Caco-2 (cell line): ENCODE results near the gene SLC43A3. TPM values are rescaled to one million over a fixed set of nuclear protein-coding genes. Genes with fewer than 3 reads are reported as not detected.

ENCODE experiments used
- BruUV-seq: library from RNA; stranded (reverse); fragments of 400-500 nt; replicated peaks from 2 replicates; lab custom pipeline; 2021; lab: Mats Ljungman, UMichigan
- CTCF ChIA-PET: fragments of 300-600 bp; sonication (Branson Sonifier 250); formaldehyde crosslinking; loops from one replicate; lab custom pipeline; 2022; ENCODE audit warnings: antibody characterized with exemption; lab: Charles Lee
- POLR2A ChIA-PET: fragments of 300-600 bp; sonication (Branson Sonifier 250); formaldehyde crosslinking; loops from one replicate; lab custom pipeline; 2022; ENCODE audit warnings: antibody characterized with exemption; lab: Charles Lee
- DNase-seq, 2 experiments: peaks; one replicate each; pipeline versions ENCODE4 v3.0.0 to v3.0.0-alpha.2; 2020 to 2022
- H3K27me3 ChIP-seq: replicated peaks from 2 replicates; pipeline ENCODE4 v1.6.0; 2011; ENCODE audit warnings: low read length; ENCODE audit not compliant: control insufficient read depth, insufficient read depth
- H3K36me3 ChIP-seq: 2 replicates; pipeline ENCODE4 v1.5.1; 2011; ENCODE audit warnings: low read length; ENCODE audit not compliant: control insufficient read depth, insufficient read depth
- H3K4me1 ChIP-seq: fragments of 250-450 bp; sonication (Bioruptor Pico); 2 replicates; pipeline ENCODE4 v1.5.1; 2020; ENCODE audit warnings: mild to moderate bottlenecking
- H3K4me3 ChIP-seq: 2 replicates; pipeline ENCODE4 v1.5.1; 2011; ENCODE audit warnings: low read depth, mild to moderate bottlenecking, control low read depth, low read length
- H3K9me3 ChIP-seq: fragments of 250-450 bp; sonication (Bioruptor Pico); 2 replicates; pipeline ENCODE4 v1.5.1; 2020; ENCODE audit warnings: mild to moderate bottlenecking, moderate library complexity
- H3K27ac Mint-ChIP-seq: one replicate; pipeline ENCODE4 v1.8.0; 2022; ENCODE audit warnings: mixed read lengths; ENCODE audit not compliant: unreplicated experiment
- H3K27me3 Mint-ChIP-seq: one replicate; pipeline ENCODE4 v1.8.0; 2022; ENCODE audit warnings: mixed read lengths; ENCODE audit not compliant: insufficient read depth, unreplicated experiment
- H3K36me3 Mint-ChIP-seq: one replicate; pipeline ENCODE4 v1.8.0; 2022; ENCODE audit warnings: mild to moderate bottlenecking, mixed read lengths; ENCODE audit not compliant: insufficient read depth, unreplicated experiment
- H3K4me1 Mint-ChIP-seq: one replicate; pipeline ENCODE4 v1.8.0; 2022; ENCODE audit warnings: low read depth, mixed read lengths; ENCODE audit not compliant: unreplicated experiment
- H3K4me3 Mint-ChIP-seq: one replicate; pipeline ENCODE4 v1.8.0; 2022; ENCODE audit warnings: mild to moderate bottlenecking, moderate library complexity, mixed read lengths; ENCODE audit not compliant: unreplicated experiment
- H3K9me3 Mint-ChIP-seq: one replicate; pipeline ENCODE4 v1.8.0; 2022; ENCODE audit warnings: mixed read lengths; ENCODE audit not compliant: unreplicated experiment
- CTCF ChIP-seq, 2 experiments: fragments of 200-600 bp in 1 of 2; IDR thresholded peaks; 1 replicate in 1 of 2; 2 replicates in 1 of 2; pipeline versions ENCODE4 v1.5.1 to v1.8.0; 2011 to 2022; ENCODE audit warnings: antibody characterized with exemption in 1 of 2, control low read depth in 1 of 2, inconsistent platforms in 1 of 2, low read depth in 1 of 2, low read length in 1 of 2, mild to moderate bottlenecking in 1 of 2, moderate library complexity in 1 of 2; ENCODE audit not compliant: insufficient read depth in 1 of 2, severe bottlenecking in 1 of 2, unreplicated experiment in 1 of 2
- intact Hi-C: fragments of 100-400 bp; cut with micrococcal nuclease; formaldehyde crosslinking; loops from one replicate; pipeline ENCODE4 v1.10.0; 2022; ENCODE audit not compliant: unreplicated experiment
- total RNA-seq: library from RNA; stranded (reverse); gene quantifications from 2 replicates; pipeline ENCODE4 v1.2.3, GENCODE V29; 2022

SLC43A3 gene
- total RNA-seq, 1 experiment from 2014 or later = not detected

- no peak for DNase-seq
- BruUV-seq = no TSS peak
- no peaks in the 10 kb centered on the region for H3K27me3 Mint-ChIP-seq
- ChIA-PET POLR2A (interaction anchor here (1.0 kb wide), 1 partner anchor 67 kb away, joined by 3 read pairs; the partner anchor contains the start of gene SSRP1), CTCF (no interaction called here)
- no peaks in the 10 kb centered on the region for H3K36me3 ChIP-seq
- H3K27me3 ChIP-seq = no peaks in the 10 kb centered on the region
- intact Hi-C loops = loop anchor here (5.0 kb wide), 2 partner anchors 45 to 55 kb away; no protein-coding TSS in a partner anchor
- H3K36me3 Mint-ChIP-seq = no peaks in the 10 kb centered on the region
- no peaks in the 10 kb centered on the region for H3K4me1 Mint-ChIP-seq
- H3K4me3 Mint-ChIP-seq = no peak overlapping the region
- peaks cover 22% of the 10 kb centered on the region for H3K4me1 ChIP-seq
- H3K9me3 Mint-ChIP-seq = no peaks in the 10 kb centered on the region
- H3K4me3 ChIP-seq = no peak overlapping the region
- no peaks in the 10 kb centered on the region for H3K9me3 ChIP-seq
- no peak for TF ChIP-seq CTCF (IDR thresholded peaks at IDR 0.05; ENCODE audit: insufficient read depth in 1 of 2, low read depth in 1 of 2, low read length in 1 of 2, severe bottlenecking in 1 of 2, unreplicated experiment in 1 of 2)
- no peak overlapping the region for H3K27ac Mint-ChIP-seq
Measured at GRCh38 chr11:57402188-57403002, 24.5 kb downstream of the SLC43A3 start.

- intact Hi-C loops = loop anchor here (2.0 to 5.0 kb wide), 3 partner anchors 35 to 53 kb away; no protein-coding TSS in a partner anchor
- H3K4me3 ChIP-seq = no peak overlapping the region
- no peaks in the 10 kb centered on the region for H3K4me1 Mint-ChIP-seq
- no peaks in the 10 kb centered on the region for H3K27me3 ChIP-seq
- no peaks in the 10 kb centered on the region for H3K36me3 ChIP-seq
- H3K27ac Mint-ChIP-seq = no peak overlapping the region
- TF ChIP-seq CTCF (IDR thresholded peaks at IDR 0.05; ENCODE audit: insufficient read depth in 1 of 2, low read depth in 1 of 2, low read length in 1 of 2, severe bottlenecking in 1 of 2, unreplicated experiment in 1 of 2) = no peak
- ChIA-PET CTCF (interaction anchor here (1.0 to 1.3 kb wide), 2 partner anchors 55 to 60 kb away, joined by 3 to 6 read pairs; partner anchors contain the start of gene RTN4RL2), POLR2A (interaction anchor here (0.5 kb wide), 1 partner anchor 11 kb away, joined by 4 read pairs; no protein-coding TSS in a partner anchor)
- H3K36me3 Mint-ChIP-seq = no peaks in the 10 kb centered on the region
- peaks cover 22% of the 10 kb centered on the region for H3K4me1 ChIP-seq
- H3K4me3 Mint-ChIP-seq = no peak overlapping the region
- no peaks in the 10 kb centered on the region for H3K27me3 Mint-ChIP-seq
- no peaks in the 10 kb centered on the region for H3K9me3 ChIP-seq
- DNase-seq = no peak
- no TSS peak for BruUV-seq
- no peaks in the 10 kb centered on the region for H3K9me3 Mint-ChIP-seq
Measured at GRCh38 chr11:57399972-57400578, 26.8 kb downstream of the SLC43A3 start.

GRCh38 chr11:57399221-57399620 lies 27.7 kb downstream of the SLC43A3 start:
- no TSS peak for BruUV-seq
- POLR2A ChIA-PET = no interaction called here
- Histone ChIP-seq H3K36me3 (no peaks in the 10 kb centered on the region), H3K4me1 (peaks cover 22% of the 10 kb centered on the region), H3K9me3 (no peaks in the 10 kb centered on the region), H3K4me3 (no peak overlapping the region), H3K27me3 (no peaks in the 10 kb centered on the region)
- intact Hi-C loops = no loop called here
- no peaks in the 10 kb centered on the region for H3K9me3 Mint-ChIP-seq
- H3K4me1 Mint-ChIP-seq = no peaks in the 10 kb centered on the region
- DNase-seq = no peak
- no peak overlapping the region for H3K27ac Mint-ChIP-seq
- no peaks in the 10 kb centered on the region for H3K27me3 Mint-ChIP-seq
- H3K4me3 Mint-ChIP-seq = no peak overlapping the region
- no peaks in the 10 kb centered on the region for H3K36me3 Mint-ChIP-seq
- CTCF ChIA-PET = interaction anchor here (1.0 to 1.3 kb wide), 2 partner anchors 54 to 61 kb away, joined by 3 to 6 read pairs; partner anchors contain the start of gene RTN4RL2
- TF ChIP-seq CTCF (IDR thresholded peaks at IDR 0.05; ENCODE audit: insufficient read depth in 1 of 2, low read depth in 1 of 2, low read length in 1 of 2, severe bottlenecking in 1 of 2, unreplicated experiment in 1 of 2) = no peak
